NCI-H2196 treated with DMSO at 0.1 percent for 48 hours (cell line): ENCODE results near the gene XDH.

Experiments used
- DNase-seq: peaks from one replicate; lab custom pipeline; 2025; ENCODE audit not compliant: unreplicated experiment; lab: John Stamatoyannopoulos, UW

XDH gene

DNA sequence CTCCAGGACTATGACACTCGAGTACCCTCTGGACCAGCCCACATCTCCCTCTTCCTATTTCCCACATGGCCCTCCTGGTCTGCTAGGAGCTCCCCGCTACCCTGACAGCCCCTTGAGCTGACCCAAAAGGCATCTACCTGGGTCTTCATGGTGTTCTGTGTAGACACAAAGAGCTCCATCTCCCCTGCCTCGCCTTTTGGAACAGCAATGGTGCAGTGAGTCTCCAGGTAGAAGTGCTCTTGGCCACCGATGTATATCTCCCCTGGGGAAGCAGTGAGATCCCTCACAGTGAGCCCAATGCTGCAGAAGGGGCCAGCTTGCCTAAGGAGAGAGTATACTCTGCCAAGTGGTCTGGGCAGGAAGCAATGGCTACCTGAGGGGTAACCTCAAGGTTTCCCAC, 47.8 kb downstream of the XDH start:
- DNase-seq: no peak

DNA sequence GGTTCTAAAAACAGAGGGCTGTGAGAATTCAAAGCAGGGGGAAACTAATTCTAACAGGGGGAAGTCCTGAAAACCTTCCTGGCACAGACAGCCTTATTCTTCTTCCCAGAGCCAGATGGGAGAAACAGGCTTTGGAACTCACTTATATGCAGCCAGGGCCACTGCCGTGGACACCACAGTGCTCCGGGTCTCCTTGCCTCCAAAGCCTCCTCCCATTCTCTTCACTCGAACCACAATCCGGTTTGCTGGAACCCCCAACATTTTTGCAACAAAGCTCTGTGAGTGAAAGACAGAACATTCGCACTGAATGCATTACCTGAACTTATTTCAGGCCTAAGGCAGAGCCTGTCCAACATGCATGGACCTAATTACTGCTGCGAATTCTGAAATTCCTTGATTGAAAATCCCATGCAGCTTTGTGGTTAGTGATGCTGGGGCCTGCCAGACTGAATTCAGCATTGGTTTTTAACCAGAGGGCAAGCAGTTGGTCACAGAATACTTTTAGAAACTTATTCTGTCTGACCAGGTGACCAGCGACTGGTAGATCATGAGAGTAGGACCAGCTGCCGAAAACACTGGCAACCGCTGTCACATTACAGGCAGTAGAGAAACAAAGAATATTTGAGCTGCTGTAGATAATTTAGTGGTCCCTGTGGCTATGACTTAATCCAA, 48.6 kb downstream of the XDH start:
- DNase-seq: no peak

DNA sequence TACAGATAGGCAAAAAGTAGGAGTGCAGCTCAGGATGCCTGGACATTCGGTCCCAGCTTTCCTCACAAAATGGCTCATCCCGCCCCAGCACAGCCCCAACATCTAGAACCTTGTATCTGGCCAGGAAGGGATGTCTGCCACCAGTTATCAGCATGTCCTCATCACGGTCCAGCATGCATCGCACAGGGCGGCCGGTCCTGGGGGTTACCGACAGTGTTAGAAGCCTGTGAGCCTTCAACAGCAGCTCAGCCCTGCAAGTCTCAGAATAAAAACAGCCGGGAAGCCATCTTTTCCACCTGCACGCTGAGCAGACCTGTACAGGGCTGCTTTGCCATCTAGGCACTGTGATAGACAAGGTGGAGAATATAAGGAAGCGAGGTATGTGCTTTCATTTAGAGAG, 49.2 kb downstream of the XDH start:
- DNase-seq: no peak

DNA sequence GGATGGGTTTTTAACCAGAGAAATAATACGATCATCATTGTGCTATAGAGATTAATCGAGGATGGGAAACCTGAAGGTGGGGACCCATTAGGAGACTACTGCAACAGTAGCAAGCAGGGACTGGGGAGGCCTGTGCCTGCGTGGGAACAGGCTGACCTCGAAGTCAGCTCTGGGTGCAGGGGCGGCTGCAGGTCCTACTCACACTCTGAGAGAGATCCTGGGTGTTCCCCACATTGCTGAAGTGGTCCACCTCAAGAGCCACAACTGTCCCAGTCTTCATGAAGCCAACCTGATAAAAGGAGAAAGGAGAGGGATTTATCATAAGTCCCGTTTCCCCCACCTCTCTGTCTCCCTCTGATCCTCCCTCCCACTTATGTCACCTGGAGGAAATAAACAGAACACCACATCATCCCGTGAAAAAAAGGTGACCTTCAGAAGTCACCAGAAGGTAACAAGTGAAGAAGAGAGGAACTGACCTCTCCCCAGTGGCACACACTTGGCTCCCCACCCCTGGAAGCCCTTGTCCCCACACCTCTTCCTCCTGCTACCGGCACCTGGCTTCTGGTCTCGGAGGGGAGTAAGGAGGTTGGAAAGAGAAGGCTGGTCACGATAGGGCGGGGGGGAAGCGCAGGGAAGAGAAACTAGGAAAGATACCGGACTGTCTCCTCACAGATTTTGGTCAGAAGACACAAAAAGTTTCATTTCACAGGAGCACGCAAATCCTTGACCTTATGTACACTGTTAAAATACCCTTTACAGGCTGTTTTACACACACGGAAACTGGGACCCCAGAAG, 50.4 kb downstream of the XDH start:
- DNase-seq: no peak

DNA sequence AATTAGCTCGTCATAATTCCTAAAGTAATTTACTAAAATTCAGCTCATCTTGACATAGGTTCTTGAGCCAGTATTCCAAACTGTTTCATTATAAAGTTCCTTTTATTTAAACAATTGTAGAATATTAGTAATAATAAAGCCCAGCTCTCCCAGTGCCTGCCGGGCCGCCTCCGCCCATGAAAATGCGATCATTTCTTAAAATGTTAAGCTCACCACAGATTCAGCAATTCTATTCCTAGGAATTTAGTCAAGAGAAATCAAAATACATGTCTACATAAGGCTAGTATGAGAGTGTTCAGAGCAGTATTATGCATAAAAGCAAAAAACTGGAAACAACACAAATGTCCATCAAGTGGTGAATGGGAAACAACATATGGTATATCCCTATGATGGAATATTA, 52.0 kb downstream of the XDH start:
- no peak for DNase-seq

DNA sequence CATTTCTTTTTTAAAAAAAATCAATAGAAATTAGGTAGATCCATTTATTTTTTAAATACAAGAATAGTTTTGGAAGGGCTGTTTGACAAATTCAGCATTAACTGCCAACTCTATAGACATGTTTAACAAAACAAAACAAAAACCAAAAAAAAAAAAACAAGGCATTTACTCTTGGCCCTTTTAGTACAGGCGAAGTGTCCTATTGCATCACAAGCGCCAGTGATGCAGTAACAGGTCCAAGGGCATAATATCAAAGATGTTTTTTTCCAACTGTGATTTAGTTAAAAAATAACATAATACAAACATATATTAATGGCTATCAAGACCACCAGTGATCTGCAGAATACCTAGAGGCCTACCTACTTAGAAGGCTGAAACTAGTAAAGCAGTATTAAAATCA, 55.3 kb downstream of the XDH start:
- DNase-seq: no peak

DNA sequence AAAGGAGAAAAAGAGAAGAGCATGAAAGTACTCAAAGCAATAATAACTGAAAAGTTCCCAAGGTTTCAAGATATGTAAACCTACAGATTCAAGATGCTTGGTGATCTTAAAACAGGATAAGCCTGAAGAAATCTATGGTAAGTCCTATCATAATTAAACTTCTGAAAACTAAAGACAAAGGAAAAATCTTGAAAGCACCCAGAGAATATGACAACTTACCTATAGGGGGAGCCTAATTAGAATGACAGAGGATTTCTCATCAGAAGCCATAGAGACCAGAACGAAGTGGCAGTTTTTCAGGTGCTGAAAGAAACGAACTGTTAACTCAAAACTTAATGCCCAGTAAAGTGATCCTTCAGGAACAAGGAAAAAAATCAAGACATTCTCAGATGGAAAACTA, 59.7 kb downstream of the XDH start:
- no peak for DNase-seq

DNA sequence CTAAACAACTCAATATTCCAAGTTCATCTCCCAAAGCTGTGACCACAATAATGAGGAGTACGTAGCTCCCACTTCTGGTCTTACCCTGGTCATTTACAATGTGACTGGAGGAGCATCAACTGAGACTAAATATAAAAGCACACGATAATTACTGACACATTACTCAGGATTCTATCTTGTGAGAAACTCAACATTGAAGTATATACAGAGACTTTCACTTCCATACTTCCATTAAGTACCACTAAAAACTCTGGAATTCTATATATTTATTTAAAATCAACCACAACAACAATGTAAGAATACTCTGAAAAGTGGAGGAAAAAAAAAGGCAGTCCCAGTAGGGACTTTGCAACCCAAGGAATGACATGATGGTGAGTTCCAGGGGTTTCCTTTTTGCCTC, 61.4 kb downstream of the XDH start:
- DNase-seq: no peak

DNA sequence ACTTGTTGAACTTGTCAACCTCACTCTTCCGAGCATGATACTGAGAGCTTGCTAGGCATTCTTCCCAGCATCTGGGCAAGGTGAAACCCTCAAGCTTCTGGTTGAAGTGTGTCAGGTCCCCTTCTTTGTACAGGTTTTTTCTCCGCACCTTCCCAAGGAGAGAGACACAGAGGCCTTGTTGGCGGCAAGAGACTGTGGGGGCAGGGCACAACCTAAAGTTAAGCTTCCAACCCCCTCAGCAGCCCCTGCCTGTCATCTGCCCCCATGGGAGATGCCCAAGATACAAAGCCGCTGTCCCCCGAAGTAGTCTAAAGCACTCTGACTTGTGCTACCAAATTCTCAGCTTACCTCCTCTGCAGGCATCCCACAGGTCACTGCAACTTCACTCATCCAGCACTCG, 64.9 kb downstream of the XDH start:
- no peak for DNase-seq

DNA sequence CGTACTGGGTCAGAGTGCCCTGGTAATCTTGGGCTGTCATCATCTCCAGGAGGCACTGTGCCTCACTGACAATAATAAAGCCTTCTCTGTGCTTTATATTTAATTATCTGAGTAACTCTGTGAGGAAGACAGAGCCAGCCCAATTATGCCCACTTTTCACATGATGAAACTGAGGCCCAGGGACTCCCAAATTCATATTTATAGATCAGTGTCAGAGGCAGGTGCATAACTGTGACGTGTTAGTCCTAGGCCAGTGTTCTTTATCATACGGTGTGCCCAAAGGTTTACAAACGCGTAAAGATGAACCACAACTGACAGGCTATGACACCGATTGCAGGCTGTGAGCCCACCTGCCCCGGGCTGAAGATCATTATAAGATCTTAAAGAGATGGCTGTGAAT, 65.4 kb downstream of the XDH start:
- DNase-seq: no peak

DNA sequence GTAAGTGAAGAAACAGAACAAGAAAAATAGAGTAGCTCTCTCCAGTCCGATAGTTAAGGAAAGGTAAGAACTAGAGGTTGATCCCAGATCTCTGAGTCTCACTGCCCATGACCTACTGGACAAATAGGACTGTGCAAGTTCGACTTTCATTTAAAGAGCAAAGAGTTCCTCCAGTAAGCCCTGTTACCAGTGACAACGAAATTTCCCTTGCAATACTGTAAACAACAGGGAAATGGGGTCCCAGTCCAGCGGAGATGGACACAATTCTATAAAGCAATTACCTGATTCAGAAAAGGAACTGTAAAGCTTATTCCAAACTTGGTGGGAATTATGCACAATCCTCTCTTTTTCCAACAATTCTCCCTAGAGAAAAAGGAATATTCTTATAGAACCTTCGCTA, 65.9 kb downstream of the XDH start:
- DNase-seq: no peak

DNA sequence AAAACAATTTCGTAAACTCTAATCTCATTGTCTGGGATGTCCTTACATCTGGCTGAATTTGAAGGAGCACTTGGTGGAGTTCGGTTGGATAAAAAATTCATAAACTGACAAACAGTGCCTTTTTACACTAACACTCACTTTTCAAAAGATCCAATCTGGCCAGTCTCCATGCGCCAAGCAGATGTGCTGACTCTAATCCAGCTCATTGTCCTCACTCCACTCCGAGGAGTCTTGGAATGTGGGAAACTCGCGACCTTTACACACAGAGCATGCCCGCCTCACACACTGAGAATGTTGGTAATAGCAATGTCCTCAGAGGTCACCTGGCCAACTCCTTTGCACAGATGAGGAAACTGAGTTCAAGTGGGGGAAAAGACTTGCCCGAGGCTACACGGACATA, 66.8 kb downstream of the XDH start:
- no peak for DNase-seq

DNA sequence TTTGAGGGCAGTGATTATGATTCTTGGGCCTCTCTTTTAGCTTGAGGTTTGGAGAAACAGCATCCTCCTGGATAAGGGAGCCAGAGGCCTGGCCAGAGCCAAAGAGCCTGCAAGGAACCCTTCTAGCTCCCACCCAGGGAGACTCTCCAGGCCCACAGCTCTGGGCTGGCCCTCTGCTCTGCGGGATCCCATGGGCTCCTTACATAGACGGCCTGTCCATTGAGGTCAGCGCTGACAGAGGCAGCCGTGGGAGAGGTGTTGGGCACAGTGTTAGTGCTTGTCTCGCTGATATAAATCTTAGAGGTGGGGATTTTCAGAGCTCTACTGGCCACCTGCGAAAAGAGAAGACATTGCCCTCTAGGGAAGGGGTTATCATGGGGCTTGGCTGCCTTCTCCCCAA, 67.2 kb downstream of the XDH start:
- no peak for DNase-seq

DNA sequence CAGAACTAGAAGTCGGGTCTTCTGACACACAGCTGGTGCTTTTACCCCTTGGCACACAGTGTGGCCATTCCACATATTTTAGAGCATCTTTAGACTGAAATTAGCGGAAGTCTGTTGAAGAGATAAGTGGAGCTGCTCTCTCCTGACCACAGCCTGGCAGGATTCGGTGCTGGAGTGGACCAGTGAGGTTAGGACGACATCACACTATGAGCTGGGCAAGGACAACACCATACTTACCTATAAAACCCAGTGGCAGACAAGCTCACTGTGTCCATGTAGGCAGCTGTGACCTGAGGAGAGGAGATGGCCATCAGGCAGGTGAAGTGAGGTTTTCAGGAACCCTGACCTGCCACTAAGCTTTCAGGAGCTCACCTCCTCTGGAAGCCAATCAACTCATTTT, 70.1 kb downstream of the XDH start:
- DNase-seq: no peak

DNA sequence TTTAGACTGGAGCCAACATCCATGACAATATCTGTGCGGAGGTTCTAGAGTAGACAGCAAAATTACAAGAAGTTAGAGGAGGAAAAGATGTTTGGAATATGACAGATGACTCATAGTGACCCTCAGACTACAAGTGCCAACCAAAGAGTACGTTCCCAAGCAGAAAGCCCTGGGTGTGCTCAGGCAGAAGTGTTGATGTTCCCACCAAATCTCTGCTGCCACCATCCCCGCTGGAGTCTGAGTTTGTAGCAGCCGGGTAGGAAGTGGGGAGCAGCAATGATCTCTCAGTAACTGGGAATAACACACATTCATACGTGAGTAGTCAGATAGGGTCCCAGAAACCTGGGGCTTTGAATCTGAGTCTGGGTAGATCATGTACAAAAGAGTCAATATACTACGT, 73.2 kb downstream of the XDH start:
- no peak for DNase-seq

DNA sequence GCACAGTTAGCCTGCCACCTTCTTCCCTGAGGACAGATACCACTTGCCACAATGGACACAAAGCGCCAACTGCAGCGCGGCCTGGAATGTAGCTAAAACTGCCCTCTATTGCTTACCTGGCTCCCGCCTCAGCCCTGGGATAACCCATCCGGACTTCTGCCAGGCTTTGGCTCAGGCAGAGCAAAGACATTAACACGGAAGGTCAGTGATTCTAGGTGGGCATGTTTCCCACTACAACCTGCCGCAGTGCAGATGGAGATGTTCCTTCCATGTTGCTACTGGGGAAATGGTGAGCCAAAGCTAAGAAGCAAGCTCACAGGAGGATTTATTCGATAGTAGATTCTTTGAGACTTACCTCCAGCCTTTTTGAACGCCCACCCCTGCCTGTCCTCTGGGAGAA, 74.8 kb downstream of the XDH start:
- DNase-seq: no peak

DNA sequence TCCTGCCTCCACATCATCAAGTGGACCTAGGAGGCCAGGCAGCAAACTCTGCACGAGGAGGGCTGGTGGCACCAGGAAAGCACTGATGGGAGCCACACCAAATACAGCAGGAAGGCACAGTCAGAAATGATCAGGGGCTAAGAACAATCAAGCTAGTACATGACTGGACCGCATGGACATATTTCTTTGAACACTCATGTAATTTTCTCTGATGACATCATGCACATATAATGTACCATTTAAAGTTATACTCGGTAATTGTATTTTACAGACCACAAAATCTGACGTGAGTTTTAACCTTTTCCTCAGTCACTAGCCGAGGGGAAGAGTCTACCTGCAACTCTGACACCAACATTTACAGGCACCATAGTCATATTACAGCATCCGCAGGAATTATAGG, 76.7 kb downstream of the XDH start:
- no peak for DNase-seq

DNA sequence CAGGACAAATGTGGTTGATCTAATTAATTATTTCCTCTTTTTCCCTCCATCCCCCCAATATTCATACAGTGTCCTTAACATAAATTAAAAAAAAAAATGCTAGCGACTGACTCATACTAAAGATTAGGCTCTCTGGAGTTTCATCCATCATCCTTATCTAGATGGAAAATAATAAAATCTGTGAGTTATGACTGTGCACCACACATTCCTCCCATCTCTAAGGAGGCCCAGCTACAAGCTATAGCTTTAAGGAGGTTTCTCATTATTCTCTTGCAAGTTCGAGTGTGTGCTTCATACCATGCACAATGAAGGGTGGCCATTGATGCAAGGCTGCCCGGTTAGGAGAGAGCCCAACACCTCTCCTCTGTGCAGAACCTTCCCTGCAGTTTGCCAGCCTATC, 77.3 kb downstream of the XDH start:
- no peak for DNase-seq

DNA sequence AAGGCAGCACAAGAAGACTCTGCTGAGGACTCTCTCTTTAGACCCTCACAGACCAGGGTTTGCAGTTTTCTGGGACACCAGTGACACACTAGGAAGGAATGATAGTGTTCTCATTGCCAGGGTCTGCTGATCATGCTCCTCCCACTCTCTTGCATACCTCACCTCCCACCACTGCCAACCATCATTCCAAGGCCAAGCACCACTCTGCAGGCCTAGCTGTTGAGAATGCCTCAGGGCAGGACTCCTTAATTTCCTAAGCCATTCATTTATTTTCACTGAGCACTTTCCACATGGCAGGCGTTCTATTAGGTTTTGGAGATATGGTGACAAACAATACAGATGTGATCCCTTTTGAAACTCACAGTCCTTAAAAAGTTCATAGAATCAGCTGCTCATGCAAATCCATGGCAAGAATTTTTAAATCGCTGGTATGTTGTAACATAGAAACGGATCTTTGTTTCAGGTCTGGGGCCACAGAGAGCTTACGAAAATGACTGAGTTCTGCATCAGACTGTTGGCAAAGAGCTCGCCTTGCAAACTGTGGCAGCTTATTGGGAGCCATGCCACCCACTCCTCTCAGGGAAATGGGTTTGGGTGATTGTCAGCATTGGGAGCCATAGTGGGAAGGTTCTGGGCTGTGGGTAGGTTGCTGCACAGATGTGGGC, 78.5 kb downstream of the XDH start:
- no peak for DNase-seq

DNA sequence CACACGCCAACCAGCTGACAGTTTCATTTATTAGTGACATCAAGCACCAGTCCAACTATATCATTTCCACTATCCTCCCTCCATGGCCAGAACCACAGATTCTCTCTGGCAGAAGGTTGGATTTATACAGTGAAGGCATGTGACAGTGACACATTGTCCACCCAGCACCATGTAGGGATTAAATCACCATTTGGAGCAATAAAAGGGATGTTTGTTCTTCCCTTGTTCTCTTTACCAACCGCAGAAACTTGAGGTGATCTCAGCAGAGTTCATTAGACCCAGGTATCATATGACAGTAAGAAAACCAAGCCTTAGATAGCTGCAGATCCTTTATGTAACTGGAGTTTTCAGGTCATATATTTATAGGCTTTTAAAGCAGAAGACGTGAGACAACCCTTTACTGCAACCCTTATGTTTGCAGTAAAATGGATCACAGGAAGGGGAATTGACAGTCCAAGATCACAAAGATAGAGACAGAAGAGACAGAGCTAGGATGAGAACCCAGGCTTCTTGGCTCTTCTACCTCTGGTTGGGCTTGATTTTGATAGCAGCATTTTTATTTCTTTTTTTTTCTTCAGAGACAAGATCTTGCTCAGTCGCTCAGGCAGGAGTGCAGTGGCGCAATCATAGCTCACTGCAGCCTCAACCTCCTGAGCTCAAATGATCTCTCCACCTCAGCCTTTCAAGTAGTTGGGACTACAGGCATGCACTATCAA, 80.1 kb downstream of the XDH start:
- DNase-seq: no peak

DNA sequence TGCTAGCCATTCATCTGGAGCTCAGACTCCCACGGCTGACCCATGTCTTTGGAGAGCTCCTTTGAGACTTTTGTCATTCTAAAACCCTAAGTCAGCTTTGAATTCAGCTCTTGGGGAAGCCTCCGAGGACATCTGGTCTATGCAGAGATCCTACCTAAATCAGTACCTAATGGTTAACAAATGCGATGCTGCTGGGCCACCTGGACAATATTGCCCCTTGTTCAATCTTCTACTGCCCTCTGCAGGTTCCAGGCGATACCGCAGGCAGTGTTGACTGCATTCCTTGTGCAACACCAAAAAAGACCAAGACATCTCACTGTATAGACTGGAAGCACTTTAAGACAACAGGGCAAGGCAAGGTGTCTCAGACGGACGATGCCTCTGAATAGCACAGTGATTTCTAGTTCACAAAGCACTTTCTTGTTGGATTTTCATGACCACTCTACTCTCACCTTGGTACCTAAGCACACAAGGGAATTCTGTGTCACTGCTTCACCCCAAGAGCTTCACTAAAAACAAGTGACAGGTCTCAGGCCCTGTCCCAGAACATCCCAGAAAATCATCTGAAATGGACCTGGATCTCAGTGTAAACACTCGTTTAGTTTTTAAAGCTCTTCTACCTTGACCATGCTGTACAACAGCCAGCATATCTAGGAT, 80.9 kb downstream of the XDH start:
- DNase-seq: peak; percentile 57
